ENCODE data around the gene PCDH8. TPM values are rescaled to one million over a fixed set of nuclear protein-coding genes. Genes with fewer than 3 reads are reported as not detected.

Gene PCDH8
- total RNA-seq, 1 experiment from 2014 or later, result not detected

GRCh38 chr13:52882785-52883184, 34.3 kb upstream of the PCDH8 start:
- H3K4me1 Mint-ChIP-seq (ENCODE audit: low read depth, unreplicated experiment), result no peaks in the 10 kb centered on the region
- peaks cover 77% of the 10 kb centered on the region for H3K27me3 Mint-ChIP-seq (ENCODE audit: unreplicated experiment)
- CTCF ChIA-PET, result no interaction called here
- BruUV-seq (replicated peaks), result no TSS peak
- no peak for DNase-seq
- H3K27ac Mint-ChIP-seq (ENCODE audit: unreplicated experiment), result no peak overlapping the region
- no peak for TF ChIP-seq CTCF (IDR thresholded peaks at IDR 0.05; ENCODE audit: unreplicated experiment)
- intact Hi-C loops (cut with micrococcal nuclease; ENCODE audit: unreplicated experiment), result no loop called here
- no peaks in the 10 kb centered on the region for H3K36me3 Mint-ChIP-seq (ENCODE audit: insufficient read depth, unreplicated experiment)
- no peak overlapping the region for H3K4me3 Mint-ChIP-seq (ENCODE audit: low read depth, unreplicated experiment)
- peaks cover 4% of the 10 kb centered on the region for H3K9me3 Mint-ChIP-seq (ENCODE audit: low read depth, unreplicated experiment)

- Mint-ChIP-seq H3K36me3 (ENCODE audit: insufficient read depth, unreplicated experiment) (no peaks in the 10 kb centered on the region), H3K4me1 (ENCODE audit: low read depth, unreplicated experiment) (no peaks in the 10 kb centered on the region), H3K27ac (ENCODE audit: unreplicated experiment) (no peak overlapping the region), H3K27me3 (ENCODE audit: unreplicated experiment) (peaks cover 65% of the 10 kb centered on the region), H3K9me3 (ENCODE audit: low read depth, unreplicated experiment) (peaks cover 12% of the 10 kb centered on the region), H3K4me3 (ENCODE audit: low read depth, unreplicated experiment) (no peak overlapping the region)
- intact Hi-C loops (cut with micrococcal nuclease; ENCODE audit: unreplicated experiment), result no loop called here
- TF ChIP-seq CTCF (IDR thresholded peaks at IDR 0.05; ENCODE audit: unreplicated experiment), result no peak
- CTCF ChIA-PET, result interaction anchor here (0.7 kb wide), 1 partner anchor 8 kb away, joined by 3 read pairs; no protein-coding TSS in a partner anchor
- BruUV-seq (replicated peaks), result no TSS peak
- no peak for DNase-seq
These were observed 31.7 kb upstream of the PCDH8 start for GRCh38 chr13:52879950-52880741.

DNA sequence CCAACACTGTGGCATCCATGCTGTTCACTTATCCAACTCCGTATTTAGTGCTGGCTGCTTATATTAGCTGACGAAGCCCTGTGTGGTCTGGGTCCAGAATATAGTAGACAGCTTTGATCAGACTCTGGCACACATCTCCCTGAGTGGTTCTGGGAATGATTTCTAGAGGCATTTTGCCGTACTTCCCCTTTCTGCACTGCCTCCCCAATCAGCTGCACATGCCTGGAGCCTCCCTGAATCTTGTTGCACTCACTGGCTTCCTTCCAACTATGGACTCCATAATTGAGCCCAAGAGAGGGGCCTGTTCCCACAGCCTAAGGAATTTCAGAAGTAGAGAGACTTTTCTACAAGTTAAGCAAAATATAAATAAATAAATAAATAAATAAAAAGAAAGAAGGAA, 30.4 kb upstream of the PCDH8 start:
- Mint-ChIP-seq H3K27me3 (ENCODE audit: unreplicated experiment) (peaks cover 52% of the 10 kb centered on the region), H3K9me3 (ENCODE audit: low read depth, unreplicated experiment) (peaks cover 15% of the 10 kb centered on the region), H3K4me3 (ENCODE audit: low read depth, unreplicated experiment) (no peak overlapping the region), H3K36me3 (ENCODE audit: insufficient read depth, unreplicated experiment) (no peaks in the 10 kb centered on the region), H3K27ac (ENCODE audit: unreplicated experiment) (no peak overlapping the region), H3K4me1 (ENCODE audit: low read depth, unreplicated experiment) (no peaks in the 10 kb centered on the region)
- no TSS peak for BruUV-seq (replicated peaks)
- intact Hi-C loops (cut with micrococcal nuclease; ENCODE audit: unreplicated experiment), result no loop called here
- no peak for TF ChIP-seq CTCF (IDR thresholded peaks at IDR 0.05; ENCODE audit: unreplicated experiment)
- CTCF ChIA-PET, result no interaction called here
- no peak for DNase-seq

GRCh38 chr13:52870143-52870542, 21.7 kb upstream of the PCDH8 start:
- H3K27ac Mint-ChIP-seq (ENCODE audit: unreplicated experiment), result no peak overlapping the region
- peaks cover 6% of the 10 kb centered on the region for H3K9me3 Mint-ChIP-seq (ENCODE audit: low read depth, unreplicated experiment)
- H3K4me3 Mint-ChIP-seq (ENCODE audit: low read depth, unreplicated experiment), result no peak overlapping the region
- peaks cover 18% of the 10 kb centered on the region for H3K27me3 Mint-ChIP-seq (ENCODE audit: unreplicated experiment)
- no peak for DNase-seq
- CTCF ChIA-PET, result interaction anchor here (0.5 kb wide), 1 partner anchor 74 kb away, joined by 3 read pairs; no protein-coding TSS in a partner anchor
- H3K4me1 Mint-ChIP-seq (ENCODE audit: low read depth, unreplicated experiment), result no peaks in the 10 kb centered on the region
- intact Hi-C loops (cut with micrococcal nuclease; ENCODE audit: unreplicated experiment), result no loop called here
- no peak for TF ChIP-seq CTCF (IDR thresholded peaks at IDR 0.05; ENCODE audit: unreplicated experiment)
- no TSS peak for BruUV-seq (replicated peaks)
- H3K36me3 Mint-ChIP-seq (ENCODE audit: insufficient read depth, unreplicated experiment), result no peaks in the 10 kb centered on the region

Data from Calu3 (cell line).